Upper lobe of left lung (tissue), 6 donors: Measurements from ENCODE around the gene ACTL8. TPM values are rescaled to one million over a fixed set of nuclear protein-coding genes. Genes with fewer than 3 reads are reported as not detected.

ENCODE experiments used
- ATAC-seq, 2 donors: fragments of 200-7000 bp; cut with Tn5 transposase; one replicate each; pipeline ENCODE4 v1.9.1; 2022; ENCODE audit warnings: mild to moderate bottlenecking in 2 of 2, moderate library complexity in 2 of 2; ENCODE audit not compliant: low FRiP score in 2 of 2
- DNase-seq, 2 donors: peaks; one replicate each; pipeline ENCODE4 v3.0.0-alpha.2; 2019 to 2020
- H3K27ac ChIP-seq, 4 donors: fragments of 200-600 bp; sonication (generic); one replicate each; pipeline ENCODE4 v1.5.1; 2016 to 2019
- H3K27me3 ChIP-seq, 4 donors: fragments of 200-600 bp; sonication (generic); one replicate each; pipeline ENCODE4 v1.5.1; 2017 to 2019
- H3K36me3 ChIP-seq, 4 donors: fragments of 200-600 bp; sonication (generic); one replicate each; pipeline ENCODE4 v1.5.1; 2016 to 2019
- H3K4me1 ChIP-seq, 4 donors: fragments of 200-600 bp; sonication (generic); one replicate each; pipeline ENCODE4 v1.5.1; 2018 to 2019
- H3K4me3 ChIP-seq, 4 donors: fragments of 200-600 bp; sonication (generic); one replicate each; pipeline ENCODE4 v1.5.1; 2017 to 2019; ENCODE audit warnings: mild to moderate bottlenecking in 2 of 4, moderate library complexity in 1 of 4
- H3K9me3 ChIP-seq, 4 donors: fragments of 200-600 bp; sonication (generic); one replicate each; pipeline ENCODE4 v1.5.1; 2018 to 2019
- EP300 ChIP-seq, 4 donors: sonication (generic); formaldehyde crosslinking; IDR thresholded peaks; one replicate each; pipeline ENCODE4 v1.5.1; 2017; ENCODE audit warnings: antibody characterized with exemption in 4 of 4, control low read depth in 2 of 4
- POLR2A ChIP-seq, 4 donors: fragments of 450-650 bp; IDR thresholded peaks; one replicate each; pipeline ENCODE4 v1.5.1; 2016 to 2017; ENCODE audit warnings: antibody characterized with exemption in 4 of 4, mild to moderate bottlenecking in 2 of 4
- POLR2AphosphoS5 ChIP-seq, 2 donors: sonication (generic); formaldehyde crosslinking; IDR thresholded peaks; one replicate each; pipeline ENCODE4 v1.5.1; 2017; ENCODE audit warnings: antibody characterized with exemption in 2 of 2
- WGBS, 2 donors: methylation state at CpG; one replicate each; pipeline ENCODE4 v1.1.5; 2017 to 2018; 5-methylcytosine and 5-hydroxymethylcytosine counted together
- total RNA-seq, 6 donors: library from RNA; depleted of rRNA in 4 of 6; stranded (reverse); fragments of >200 nt in 4 of 6; gene quantifications; one replicate each; pipeline versions ENCODE4 v1.1.0 to v1.2.1, GENCODE V29; 2016 to 2021
- donor health status: DM: no; HTN: no; CAD: no; lungs with moderate emphysema.
- donor health status: DM: no; HTN: yes; CAD: no; lungs with severe emphysema.

The ACTL8 gene
- total RNA-seq, 6 donors from 2014 or later, result not detected

DNA sequence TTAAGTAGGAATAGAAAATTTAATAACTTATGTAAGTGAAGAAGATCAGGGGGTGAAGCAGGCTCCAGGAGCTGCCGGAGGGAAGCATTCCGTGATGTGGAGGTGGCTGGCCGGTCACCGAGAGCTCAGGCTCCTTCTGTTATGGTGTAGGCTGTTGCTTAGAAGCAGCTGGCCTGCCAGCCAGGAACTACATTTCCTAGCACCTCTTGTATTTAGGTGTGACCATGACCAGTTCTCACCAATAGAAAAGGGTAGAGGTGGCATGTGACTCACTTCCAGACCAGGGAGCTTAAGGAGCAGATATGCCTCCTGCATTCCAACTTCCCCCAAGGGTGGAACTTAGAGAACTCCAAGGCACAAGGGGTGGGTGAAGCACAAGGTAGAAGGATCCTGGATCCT is 120.7 kb downstream of the ACTL8 start:
- TF ChIP-seq POLR2AphosphoS5 (IDR thresholded peaks at IDR 0.05) (no peak), EP300 (IDR thresholded peaks at IDR 0.05) (no peak), POLR2A (IDR thresholded peaks at IDR 0.05) (no peak)
- no peak for DNase-seq
- Histone ChIP-seq H3K36me3 (no peaks in the 10 kb centered on the region), H3K4me1 (no peaks in the 10 kb centered on the region), H3K4me3 (no peak overlapping the region), H3K9me3 (no peaks in the 10 kb centered on the region), H3K27ac (no peak overlapping the region), H3K27me3 (no peaks in the 10 kb centered on the region)
- ATAC-seq, result no peak
- 82 to 91% methylated on average over 4 of the region's 4 CpGs for WGBS, 2 donors

Other genes with a start within 250 kb of the ACTL8 start
- 100 to 1,000 TPM in 1 of 6 donors, 10 to 100 TPM in 5; 17.6 to 172 (median 50.0) TPM for gene ARHGEF10L, start 215.6 kb upstream of the ACTL8 start, total RNA-seq